NCI-H69 (cell line): Measurements from ENCODE around the gene UBE2E2.
A peak's percentile ranks its signal among the peaks of the same experiment; 100 is the strongest.

Source experiments
- DNase-seq: peaks from one replicate; lab custom pipeline; 2025; lab: John Stamatoyannopoulos, UW

Gene UBE2E2

GRCh38 chr3:23198801-23199200 lies 4.3 kb upstream of the UBE2E2 start:
- no peak for DNase-seq

DNA sequence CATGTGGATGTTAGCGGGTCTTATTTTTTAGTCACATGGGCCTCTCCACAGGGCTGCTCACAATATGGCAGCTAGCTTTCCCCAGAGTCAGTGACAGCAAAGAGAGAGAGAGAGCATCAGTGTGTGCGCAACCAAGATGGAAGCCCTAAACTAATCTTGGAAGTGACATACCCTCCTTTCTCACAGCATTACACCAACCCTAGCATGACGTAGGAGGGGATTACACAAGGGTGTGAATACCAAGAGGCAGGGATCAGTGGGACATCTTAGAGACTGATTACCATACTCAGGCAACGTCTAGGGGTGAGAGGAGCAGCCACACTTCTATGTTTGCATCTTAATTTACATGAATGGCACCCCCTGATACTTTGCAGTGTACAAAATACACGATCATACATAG lies 3.5 kb upstream of the UBE2E2 start:
- no peak for DNase-seq

- no peak for DNase-seq
Measured at GRCh38 chr3:23201154-23201838, 1.8 kb upstream of the UBE2E2 start.

DNA sequence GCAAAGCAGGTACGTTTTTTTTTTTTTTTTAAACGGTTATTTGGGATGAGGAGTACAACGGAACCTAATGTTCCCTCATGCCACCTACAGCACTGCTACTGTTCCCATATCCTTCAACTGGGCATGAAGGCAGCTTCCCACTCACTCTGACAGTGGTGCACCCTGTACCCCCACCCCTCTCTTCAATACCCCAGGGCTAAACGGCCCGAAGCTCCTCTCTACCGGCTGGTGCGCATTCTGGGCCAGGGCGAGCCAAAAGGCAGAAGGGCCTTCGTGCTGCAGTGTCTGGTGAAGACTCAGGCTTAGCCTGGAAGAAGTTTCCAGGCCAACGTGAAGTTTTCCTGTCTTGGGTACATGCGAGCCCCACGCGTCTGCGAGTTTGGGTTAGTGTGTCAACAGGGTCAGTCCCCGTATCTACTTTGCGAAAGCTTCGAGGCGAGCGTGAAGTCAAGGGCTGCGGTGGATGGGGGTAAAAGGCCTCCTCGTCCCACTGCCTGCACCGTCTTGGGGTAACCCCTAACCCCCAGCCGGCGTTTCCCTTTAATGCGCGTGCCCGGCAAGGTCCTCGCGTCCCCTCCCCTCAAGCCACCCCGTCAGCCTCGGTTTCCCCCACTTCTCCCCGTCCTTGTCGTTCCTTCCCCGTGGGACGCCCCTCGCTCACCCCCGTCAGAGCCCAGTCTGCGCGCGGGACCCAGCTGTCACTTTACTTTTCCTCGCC lies 765 bp upstream of the UBE2E2 start:
- no peak for DNase-seq

- DNase-seq, result peak; percentile 28
Measured at GRCh38 chr3:23203708-23204330, 692 bp downstream of the UBE2E2 start.

DNA sequence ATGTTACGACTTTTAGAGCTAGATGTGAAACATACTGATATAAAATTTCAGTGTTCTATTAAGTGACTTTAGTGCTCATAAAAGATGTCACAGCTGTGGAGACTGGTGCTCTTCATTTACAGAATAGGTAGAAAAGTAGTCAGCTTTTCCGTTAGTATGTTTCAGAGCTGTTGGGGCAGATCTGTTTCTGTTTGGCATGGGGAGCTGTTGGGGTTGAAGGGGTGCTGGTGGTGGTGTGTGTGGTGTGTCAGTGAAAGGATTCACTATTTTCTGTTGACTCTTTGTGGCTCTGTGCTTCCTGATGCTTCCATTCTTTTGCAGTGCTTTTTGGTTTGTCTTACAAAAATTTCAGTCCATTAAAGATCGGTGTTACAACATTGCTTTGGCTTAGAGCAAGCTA lies 3.2 kb downstream of the UBE2E2 start:
- DNase-seq, result no peak

DNA sequence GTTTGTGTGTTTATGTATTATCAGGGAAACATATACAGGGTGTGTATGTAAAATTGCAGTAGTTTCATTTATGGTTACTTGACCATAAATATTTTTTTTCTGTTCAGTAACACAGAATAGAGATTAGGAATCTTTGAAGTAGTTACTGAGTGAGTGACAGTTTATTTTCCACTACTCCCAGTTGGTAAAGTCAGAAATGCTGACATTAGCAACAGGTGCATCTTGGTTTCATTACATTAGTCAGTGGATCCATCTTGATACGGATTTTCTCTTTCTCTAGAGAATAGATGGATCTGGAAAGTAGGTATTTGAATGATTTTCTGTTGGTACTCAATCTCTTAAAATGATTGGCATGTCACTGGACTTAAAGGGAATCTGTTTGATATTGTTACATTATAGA lies 6.0 kb downstream of the UBE2E2 start:
- DNase-seq, result no peak

DNA sequence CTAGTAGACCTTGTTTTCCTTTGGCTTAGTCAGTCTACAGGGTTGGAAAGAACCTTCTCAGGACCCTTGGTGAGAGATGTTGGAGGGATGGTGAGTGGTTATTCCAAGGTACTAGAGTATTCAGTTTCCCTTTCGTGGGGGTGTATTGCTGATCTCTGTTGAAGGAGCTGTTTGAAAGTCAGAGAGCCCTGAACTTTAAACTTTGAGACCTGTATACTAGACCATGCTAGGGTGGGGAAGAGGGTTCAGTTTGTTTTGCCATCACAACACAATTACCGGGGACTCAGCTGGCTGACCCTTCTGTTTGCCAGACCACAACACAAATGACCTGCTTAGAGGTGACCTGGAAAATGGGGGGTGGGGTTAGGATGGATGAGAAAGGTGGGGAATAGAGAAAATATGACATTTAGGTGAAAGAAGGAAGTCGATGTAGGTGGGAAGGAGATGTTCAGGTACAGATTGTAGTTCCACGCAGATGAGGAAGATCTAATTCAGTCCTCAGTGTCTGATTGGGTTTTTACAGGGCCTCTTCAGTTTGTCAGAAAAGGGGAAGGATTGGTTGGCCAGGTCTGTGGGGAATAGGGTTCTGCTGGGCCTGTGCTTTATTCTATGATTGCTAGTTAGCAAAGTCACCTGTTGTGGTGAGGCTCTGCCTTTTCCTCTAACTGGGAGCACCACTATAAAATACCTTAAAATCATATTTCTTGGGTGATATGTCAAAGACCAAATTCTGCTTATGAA lies 6.8 kb downstream of the UBE2E2 start:
- no peak for DNase-seq

DNA sequence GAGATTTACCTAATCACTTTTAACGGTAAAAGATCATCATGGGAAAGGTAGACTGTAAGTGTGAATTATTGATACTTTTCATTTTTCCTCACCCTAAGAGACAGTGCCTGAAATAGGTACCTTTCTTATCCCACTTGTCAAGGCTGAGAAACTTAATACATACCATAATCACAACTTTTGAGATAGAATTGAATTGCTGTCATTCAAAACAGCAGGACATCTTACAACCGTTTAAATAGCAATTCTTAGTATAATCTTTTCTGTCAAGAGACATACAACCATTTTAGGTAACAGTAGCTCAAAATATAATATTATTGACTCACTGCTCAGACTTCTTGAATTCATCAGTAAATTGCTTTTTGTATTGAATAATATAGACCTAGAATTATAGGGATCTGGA lies 10.7 kb downstream of the UBE2E2 start:
- DNase-seq, result no peak

DNA sequence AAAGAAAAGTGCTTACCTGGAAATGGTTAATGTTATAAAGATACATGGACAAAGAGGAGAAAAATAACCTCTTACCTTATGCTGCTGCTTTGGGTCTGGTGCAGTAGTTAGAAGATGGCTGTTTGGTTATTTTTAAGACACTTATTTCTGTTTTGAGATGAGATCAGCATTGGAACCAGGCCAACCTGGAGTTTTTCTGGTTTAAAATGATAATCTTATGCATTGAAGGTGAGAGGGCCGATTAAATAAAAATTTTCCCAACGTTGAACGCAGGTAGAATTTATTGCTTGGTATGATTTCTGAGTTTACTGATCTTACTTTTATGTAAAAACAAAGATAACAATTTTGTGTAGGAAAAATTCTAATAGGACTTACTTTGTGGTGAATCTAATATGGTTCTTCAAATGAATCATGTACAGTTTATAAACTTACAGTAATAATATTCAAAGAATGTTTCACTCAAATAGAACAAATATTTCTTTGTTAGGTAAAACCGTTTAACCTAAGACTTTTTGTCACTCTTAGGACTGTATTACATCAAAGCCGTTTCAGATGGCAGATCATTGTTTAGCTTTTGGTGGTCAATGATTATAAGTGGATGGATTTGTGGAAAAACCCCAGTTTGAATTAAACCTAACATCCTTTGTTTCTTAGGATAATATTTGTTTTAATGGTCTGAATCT lies 14.9 kb downstream of the UBE2E2 start:
- no peak for DNase-seq

DNA sequence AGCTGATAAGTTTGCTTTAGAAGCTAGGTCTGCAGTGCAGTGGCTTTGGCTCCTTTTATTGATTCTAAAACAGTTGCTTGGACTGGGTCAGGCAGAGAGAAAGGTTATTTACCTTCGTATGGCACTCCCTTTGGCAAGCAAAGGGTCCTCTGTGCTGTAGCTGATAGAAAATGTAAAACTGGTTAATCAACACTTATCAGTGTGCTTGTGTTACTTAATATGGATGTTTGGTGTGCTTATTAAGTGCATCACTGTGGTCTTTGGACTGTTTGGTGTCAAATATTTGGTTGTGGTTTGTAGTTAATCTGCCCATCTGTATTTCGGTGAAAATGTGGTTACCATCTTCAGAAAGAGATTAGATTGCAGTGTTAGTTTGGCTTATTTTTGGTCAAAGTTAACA lies 16.0 kb downstream of the UBE2E2 start:
- no peak for DNase-seq

- DNase-seq, result no peak
Measured at GRCh38 chr3:23219552-23219951, 16.4 kb downstream of the UBE2E2 start.

DNA sequence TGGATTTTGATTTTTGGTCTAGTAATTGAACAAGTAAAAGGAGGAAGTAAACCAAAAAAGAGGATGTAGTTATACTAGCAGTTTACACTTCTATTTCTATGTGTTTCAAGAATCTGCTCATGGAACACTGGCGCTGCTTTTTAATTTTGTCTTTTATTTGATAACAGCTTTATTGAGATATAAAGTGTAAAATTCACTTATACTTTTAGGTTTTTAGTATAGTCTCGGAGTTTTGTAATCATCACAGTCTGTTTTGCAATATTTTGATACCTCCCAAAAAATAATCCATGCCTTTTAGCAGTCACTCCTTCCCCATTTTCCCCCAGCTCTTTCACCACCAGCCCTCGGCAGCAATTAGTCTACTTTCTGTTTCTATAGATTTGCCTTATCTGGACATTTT lies 18.0 kb downstream of the UBE2E2 start:
- DNase-seq, result no peak

GRCh38 chr3:23232016-23232415 lies 28.9 kb downstream of the UBE2E2 start:
- DNase-seq, result no peak

- no peak for DNase-seq
Measured at GRCh38 chr3:23232854-23233253, 29.7 kb downstream of the UBE2E2 start.

DNA sequence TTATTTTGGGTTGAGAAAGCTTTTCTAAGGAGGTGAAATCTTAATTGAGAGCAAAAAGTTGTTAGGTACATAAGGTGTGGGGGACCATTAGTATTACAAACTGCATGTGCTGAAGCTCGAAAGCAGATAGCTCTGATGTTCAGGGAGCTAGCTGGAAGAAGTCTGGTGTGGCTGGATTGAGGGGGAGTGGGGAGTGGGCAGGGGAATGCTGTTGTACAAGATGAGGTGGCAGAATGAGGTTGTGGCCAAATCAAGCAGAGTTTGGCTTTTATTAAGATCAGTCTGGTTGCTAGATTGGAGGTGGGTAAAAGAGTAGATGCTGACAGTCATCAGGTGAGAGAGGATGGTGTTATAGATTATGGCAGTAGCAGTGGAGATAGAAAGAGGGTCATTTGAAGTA lies 32.1 kb downstream of the UBE2E2 start:
- DNase-seq, result no peak

- DNase-seq, result no peak
Measured at GRCh38 chr3:23236890-23237289, 33.8 kb downstream of the UBE2E2 start.

- DNase-seq, result no peak
Measured at GRCh38 chr3:23238156-23238555, 35.0 kb downstream of the UBE2E2 start.

DNA sequence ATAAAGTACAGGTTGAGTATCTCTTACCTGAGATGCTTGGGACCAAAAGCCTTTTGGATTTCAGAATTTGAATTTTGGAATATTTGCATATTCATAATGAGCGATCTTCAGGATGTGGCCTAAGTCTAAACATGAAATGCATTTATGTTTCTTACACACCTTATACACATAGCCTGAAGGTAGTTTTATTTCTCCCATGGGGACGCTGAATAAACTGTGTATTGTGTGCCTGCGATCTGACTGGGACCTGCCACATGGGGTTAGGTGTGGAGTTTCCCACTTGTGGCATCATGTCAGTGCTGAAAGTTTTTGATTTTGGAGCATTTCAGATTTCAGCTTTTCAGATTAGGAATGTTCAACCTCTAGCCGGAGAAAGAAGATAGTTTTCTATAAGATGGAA lies 35.5 kb downstream of the UBE2E2 start:
- DNase-seq, result no peak

DNA sequence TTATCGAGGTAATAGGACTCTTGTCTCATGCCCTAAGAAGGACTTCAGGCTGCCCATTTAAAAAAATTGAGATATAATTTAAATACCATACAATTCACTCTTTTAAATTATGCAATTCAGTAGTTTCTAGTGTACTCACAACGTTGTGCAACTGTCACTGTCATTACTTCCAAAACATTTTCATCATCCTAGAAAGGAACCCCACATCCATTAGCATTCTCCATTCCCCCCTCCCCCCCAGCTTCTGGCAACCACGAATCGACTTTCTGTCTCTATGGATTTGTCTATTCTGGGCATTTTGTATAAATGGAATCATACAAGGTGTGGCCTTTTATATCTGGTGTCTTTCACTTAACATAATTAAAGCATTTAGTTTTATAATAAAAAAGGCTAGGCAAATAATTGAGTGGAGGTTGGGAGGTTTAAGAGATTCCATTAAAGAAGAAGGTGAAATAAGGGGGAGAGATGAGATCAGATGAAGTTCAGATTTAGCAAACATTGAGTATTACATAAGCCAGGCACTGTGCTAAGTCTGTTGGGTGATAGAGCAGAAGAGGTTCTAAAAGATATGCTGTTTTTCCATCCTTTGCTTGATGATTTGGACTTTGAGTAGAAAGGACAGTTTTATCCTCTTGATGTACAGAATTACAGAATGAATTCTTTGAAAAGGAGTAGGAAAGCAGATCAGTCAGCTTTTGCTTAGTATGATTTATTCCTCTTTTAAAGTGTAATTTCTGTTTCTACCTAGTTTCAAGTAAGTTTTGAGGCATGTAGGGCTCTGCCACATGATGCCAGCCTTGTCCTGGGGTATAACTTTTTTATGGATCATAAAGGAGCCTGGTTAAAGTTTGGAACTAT lies 36.3 kb downstream of the UBE2E2 start:
- DNase-seq, result no peak

GRCh38 chr3:23240171-23240785 lies 37.2 kb downstream of the UBE2E2 start:
- no peak for DNase-seq
